ENCODE measurements around the gene C16orf89. TPM values are rescaled to one million over a fixed set of nuclear protein-coding genes. Genes with fewer than 3 reads are reported as not detected.

Gene C16orf89
- polyA plus RNA-seq, 1 of the 3 experiments (the other 2 are of a cell fraction), result not detected

- H2AFZ ChIP-seq (ENCODE audit: low read depth), result no peak overlapping the region
- 42% methylated on average over 9 of the region's 9 CpGs for WGBS (ENCODE audit: low lambda C conversion rate)
- H3K9me2 ChIP-seq, result no peaks in the 10 kb centered on the region
- H3K79me2 ChIP-seq (ENCODE audit: insufficient read depth), result peaks cover 15% of the 10 kb centered on the region; the same call in 1 of the 2 replicates
- H3K9ac ChIP-seq, result no peak overlapping the region
- H3K27me3 ChIP-seq (ENCODE audit: insufficient read depth), result peaks cover 15% of the 10 kb centered on the region; the same call in 1 of the 2 replicates
- H3F3A ChIP-seq (replicated peaks; ENCODE audit: insufficient read depth), result no peaks in the 10 kb centered on the region
- CTCF ChIA-PET, result no interaction called here
- peaks cover 4 to 6% of the 10 kb centered on the region in 2 experiments; a peak in 1 of 4 replicates for H3K4me1 ChIP-seq (ENCODE audit: control insufficient read depth in 1 of 2, insufficient read depth in 2 of 2, low read depth in 1 of 2, low read length in 1 of 2)
- H3K4me2 ChIP-seq, result no peak overlapping the region
- TF ChIP-seq GABPA (IDR thresholded peaks at IDR 0.05; ENCODE audit: low read depth), result no peak
- no peak for TF ChIP-seq FOXM1 (IDR thresholded peaks at IDR 0.05; ENCODE audit: low read depth)
- TF ChIP-seq FOXJ3 (CRISPR knock-in tag; IDR thresholded peaks at IDR 0.05), result no peak
- TF ChIP-seq IRF3 (IDR thresholded peaks at IDR 0.05; ENCODE audit: low read depth, low read length), result no peak
- TF ChIP-seq RAD21 (IDR thresholded peaks at IDR 0.05; ENCODE audit: low read length), result no peak
- TF ChIP-seq SMC3 (IDR thresholded peaks at IDR 0.05; ENCODE audit: low read depth, low read length), result no peak
- no peak for TF ChIP-seq TAF1 (IDR thresholded peaks at IDR 0.05; ENCODE audit: borderline replicate concordance, low read depth, low read length)
- no peak for TF ChIP-seq CHD2 (IDR thresholded peaks at IDR 0.05; ENCODE audit: low read length, partially characterized antibody)
- TF ChIP-seq POLR2AphosphoS5 (IDR thresholded peaks at IDR 0.05; ENCODE audit: low read depth, low read length), result no peak
- no peak for TF ChIP-seq PBX3 (IDR thresholded peaks at IDR 0.05)
- no peak for TF ChIP-seq CTCF (IDR thresholded peaks at IDR 0.05)
- no peak for TF ChIP-seq USF1 (IDR thresholded peaks at IDR 0.05; ENCODE audit: borderline replicate concordance, low read depth)
- TF ChIP-seq RCOR1 (IDR thresholded peaks at IDR 0.05; ENCODE audit: low read length), result no peak
- no peak for TF ChIP-seq MXI1 (IDR thresholded peaks at IDR 0.05; ENCODE audit: low read depth, low read length)
- TF ChIP-seq MEF2A (IDR thresholded peaks at IDR 0.05; ENCODE audit: borderline replicate concordance, low read depth), result no peak
- no peak overlapping the region for H3K4me3 ChIP-seq (ENCODE audit: low read depth in 2 of 2, low read length in 1 of 2)
- DNase-seq, result no peak
- POLR2A ChIA-PET, result no interaction called here
- no peaks in the 10 kb centered on the region for H3K36me3 ChIP-seq (replicated peaks in 1 of 2; ENCODE audit: control insufficient read depth in 1 of 2, insufficient read depth in 2 of 2, low read length in 1 of 2)
- no peaks in the 10 kb centered on the region for H3K9me3 ChIP-seq
- H3K27ac ChIP-seq (ENCODE audit: low read depth in 2 of 2, low read length in 1 of 2), result no peak overlapping the region
- no peaks in the 10 kb centered on the region for H4K20me1 ChIP-seq (ENCODE audit: insufficient read depth)
These were observed 3.3 kb upstream of the C16orf89 start for GRCh38 chr16:5069048-5069447.

Data from SK-N-SH (cell line).